GM12864 (cell line): Measurements from ENCODE around the gene SLC36A1.

ENCODE experiments used
- DNase-seq: peaks from one replicate; pipeline ENCODE4 v3.0.0-alpha.2; 2011; ENCODE audit warnings: low read depth
- H3K4me3 ChIP-seq: 2 replicates; pipeline ENCODE4 v1.5.1; 2011; ENCODE audit warnings: mild to moderate bottlenecking, low read depth, low read length, control low read depth
- CTCF ChIP-seq: IDR thresholded peaks from 2 replicates; pipeline ENCODE4 v1.5.1; 2011; ENCODE audit warnings: low read depth, mild to moderate bottlenecking, moderate library complexity, low read length, control low read depth, inconsistent platforms; ENCODE audit errors: missing control alignments

Gene SLC36A1

GRCh38 chr5:151509231-151509630, 61.8 kb downstream of the SLC36A1 start:
- no peak overlapping the region for H3K4me3 ChIP-seq
- no peak for TF ChIP-seq CTCF
- DNase-seq: no peak

- H3K4me3 ChIP-seq: no peak overlapping the region
- TF ChIP-seq CTCF: no peak
- DNase-seq: no peak
These were observed 62.4 kb downstream of the SLC36A1 start for GRCh38 chr5:151509836-151510235.

- DNase-seq: no peak
- H3K4me3 ChIP-seq: no peak overlapping the region
- no peak for TF ChIP-seq CTCF
These were observed 69.9 kb downstream of the SLC36A1 start for GRCh38 chr5:151517122-151517920.

GRCh38 chr5:151520294-151520693, 72.9 kb downstream of the SLC36A1 start:
- no peak overlapping the region for H3K4me3 ChIP-seq
- no peak for DNase-seq
- no peak for TF ChIP-seq CTCF

GRCh38 chr5:151522226-151522625, 74.8 kb downstream of the SLC36A1 start:
- no peak for TF ChIP-seq CTCF
- H3K4me3 ChIP-seq: no peak overlapping the region
- DNase-seq: no peak

- peak; percentile 72 for TF ChIP-seq CTCF
- DNase-seq: peak; percentile 12
- no peak overlapping the region for H3K4me3 ChIP-seq
These were observed 75.9 kb downstream of the SLC36A1 start for GRCh38 chr5:151523335-151523734.

GRCh38 chr5:151528153-151528552, 80.8 kb downstream of the SLC36A1 start:
- DNase-seq: no peak
- TF ChIP-seq CTCF: no peak
- H3K4me3 ChIP-seq: no peak overlapping the region
